AG08396 (cell line): ENCODE results near the gene WDHD1.
"Not testable (repeated sequence)": the region's sequence is repeated elsewhere in the genome, so short reads cannot be mapped to it uniquely, and the experiment has no call there.

Experiments
- DNase-seq: peaks from one replicate; pipeline ENCODE4 v3.0.0; 2012; ENCODE audit warnings: low spot score, mixed read lengths

The WDHD1 gene, protein sequence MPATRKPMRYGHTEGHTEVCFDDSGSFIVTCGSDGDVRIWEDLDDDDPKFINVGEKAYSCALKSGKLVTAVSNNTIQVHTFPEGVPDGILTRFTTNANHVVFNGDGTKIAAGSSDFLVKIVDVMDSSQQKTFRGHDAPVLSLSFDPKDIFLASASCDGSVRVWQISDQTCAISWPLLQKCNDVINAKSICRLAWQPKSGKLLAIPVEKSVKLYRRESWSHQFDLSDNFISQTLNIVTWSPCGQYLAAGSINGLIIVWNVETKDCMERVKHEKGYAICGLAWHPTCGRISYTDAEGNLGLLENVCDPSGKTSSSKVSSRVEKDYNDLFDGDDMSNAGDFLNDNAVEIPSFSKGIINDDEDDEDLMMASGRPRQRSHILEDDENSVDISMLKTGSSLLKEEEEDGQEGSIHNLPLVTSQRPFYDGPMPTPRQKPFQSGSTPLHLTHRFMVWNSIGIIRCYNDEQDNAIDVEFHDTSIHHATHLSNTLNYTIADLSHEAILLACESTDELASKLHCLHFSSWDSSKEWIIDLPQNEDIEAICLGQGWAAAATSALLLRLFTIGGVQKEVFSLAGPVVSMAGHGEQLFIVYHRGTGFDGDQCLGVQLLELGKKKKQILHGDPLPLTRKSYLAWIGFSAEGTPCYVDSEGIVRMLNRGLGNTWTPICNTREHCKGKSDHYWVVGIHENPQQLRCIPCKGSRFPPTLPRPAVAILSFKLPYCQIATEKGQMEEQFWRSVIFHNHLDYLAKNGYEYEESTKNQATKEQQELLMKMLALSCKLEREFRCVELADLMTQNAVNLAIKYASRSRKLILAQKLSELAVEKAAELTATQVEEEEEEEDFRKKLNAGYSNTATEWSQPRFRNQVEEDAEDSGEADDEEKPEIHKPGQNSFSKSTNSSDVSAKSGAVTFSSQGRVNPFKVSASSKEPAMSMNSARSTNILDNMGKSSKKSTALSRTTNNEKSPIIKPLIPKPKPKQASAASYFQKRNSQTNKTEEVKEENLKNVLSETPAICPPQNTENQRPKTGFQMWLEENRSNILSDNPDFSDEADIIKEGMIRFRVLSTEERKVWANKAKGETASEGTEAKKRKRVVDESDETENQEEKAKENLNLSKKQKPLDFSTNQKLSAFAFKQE

GRCh38 chr14:55026793-55027561, at the start of gene WDHD1, which contains the start of gene SOCS4:
WDHD1 (minus strand) TSS chr14:55027099; CDS start chr14:55026787, 312 bp downstream.
SOCS4 (plus strand) TSS chr14:55027236; CDS start chr14:55043042, 15,806 bp downstream.
- peak; percentile 96 for DNase-seq

GRCh38 chr14:55075628-55076175, 48.8 kb upstream of the WDHD1 start:
- peak; percentile 24 for DNase-seq

- no peak for DNase-seq
Observed at GRCh38 chr14:55074662-55075061, 47.8 kb upstream of the WDHD1 start.

DNA sequence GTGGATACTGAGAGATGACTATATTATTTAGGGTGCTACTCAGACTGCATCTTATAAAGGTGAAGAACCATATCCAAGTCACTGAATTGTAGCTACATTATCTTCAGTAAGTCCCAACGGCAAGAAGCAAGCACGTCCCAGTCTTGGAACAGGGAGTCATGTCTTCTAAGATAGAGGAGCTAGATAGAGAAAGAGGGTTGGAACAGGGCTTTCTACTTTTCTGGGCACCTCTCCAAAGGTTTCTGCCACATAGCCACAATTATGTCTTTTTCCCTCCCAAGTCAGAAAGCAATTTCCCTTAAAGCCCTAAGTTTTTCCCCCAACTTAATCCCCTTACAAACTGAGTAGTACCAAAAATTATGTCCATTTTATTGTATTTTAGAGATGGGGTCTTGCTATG, 47.0 kb upstream of the WDHD1 start:
- DNase-seq: peak; percentile 36

- DNase-seq: peak; percentile 63
Observed at GRCh38 chr14:55071870-55072640, 45.2 kb upstream of the WDHD1 start.

- no peak for DNase-seq
Observed at GRCh38 chr14:55070981-55071411, 44.1 kb upstream of the WDHD1 start.

- DNase-seq: no peak
Observed at GRCh38 chr14:55066223-55066622, 39.3 kb upstream of the WDHD1 start.

DNA sequence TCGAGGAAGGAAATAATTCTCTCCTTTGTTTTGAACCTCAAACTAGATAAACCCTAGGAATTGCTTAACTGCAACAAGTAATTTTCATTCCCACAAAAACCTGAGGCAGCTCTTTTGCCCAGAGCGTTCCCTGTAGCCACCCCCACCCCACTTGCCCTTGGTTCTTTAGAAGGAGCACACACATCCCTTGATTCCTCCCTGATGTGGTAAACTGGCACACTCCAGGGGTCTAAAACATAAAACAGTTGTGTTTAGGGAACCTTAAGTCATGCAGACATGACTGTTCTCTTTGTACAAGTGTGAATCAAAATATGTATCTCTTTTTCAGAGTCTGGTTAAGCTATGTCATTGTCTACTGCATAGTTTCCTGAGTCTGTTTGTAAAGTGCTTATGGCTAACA, 38.5 kb upstream of the WDHD1 start:
- no peak for DNase-seq

DNA sequence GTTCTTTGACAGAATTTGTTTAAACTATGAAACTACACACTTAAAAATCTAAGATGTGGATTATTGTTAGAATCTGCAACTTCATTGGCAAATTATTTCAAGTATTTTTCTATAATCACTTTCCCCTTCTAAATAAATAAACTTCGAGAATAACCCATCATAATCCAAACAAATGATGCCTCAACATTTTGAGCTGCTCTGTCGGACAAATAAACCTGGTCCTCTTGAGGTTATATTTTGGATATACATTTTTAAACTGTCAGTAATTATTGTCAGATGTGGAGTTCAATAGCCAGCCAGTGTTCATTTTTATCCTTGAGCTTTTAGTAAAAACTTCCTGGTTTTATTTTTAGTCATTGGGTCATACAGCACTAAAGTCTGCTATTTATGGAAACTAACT, 38.0 kb upstream of the WDHD1 start:
- DNase-seq: not testable (repeated sequence)

GRCh38 chr14:55062517-55063351, 35.8 kb upstream of the WDHD1 start:
- DNase-seq: no peak

DNA sequence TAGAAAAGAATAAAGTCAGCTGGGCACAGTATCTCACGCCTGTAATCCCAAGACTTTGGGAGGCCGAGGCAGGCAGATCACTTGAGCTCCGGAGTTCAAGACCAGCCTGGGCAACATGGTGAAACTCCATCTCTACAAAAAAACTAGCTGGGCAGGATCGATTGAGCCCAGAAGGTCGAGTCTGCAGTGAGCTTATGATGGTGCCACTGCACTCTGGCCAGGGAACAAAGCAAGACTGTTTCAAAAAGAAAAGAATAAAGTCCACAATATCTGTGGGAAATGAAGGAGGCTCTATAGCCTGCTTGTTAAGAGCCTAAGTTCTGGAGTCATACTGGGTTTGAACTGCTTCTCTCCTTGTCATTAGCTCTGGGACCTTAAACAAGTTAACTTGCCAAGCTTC, 32.4 kb upstream of the WDHD1 start:
- DNase-seq: no peak

DNA sequence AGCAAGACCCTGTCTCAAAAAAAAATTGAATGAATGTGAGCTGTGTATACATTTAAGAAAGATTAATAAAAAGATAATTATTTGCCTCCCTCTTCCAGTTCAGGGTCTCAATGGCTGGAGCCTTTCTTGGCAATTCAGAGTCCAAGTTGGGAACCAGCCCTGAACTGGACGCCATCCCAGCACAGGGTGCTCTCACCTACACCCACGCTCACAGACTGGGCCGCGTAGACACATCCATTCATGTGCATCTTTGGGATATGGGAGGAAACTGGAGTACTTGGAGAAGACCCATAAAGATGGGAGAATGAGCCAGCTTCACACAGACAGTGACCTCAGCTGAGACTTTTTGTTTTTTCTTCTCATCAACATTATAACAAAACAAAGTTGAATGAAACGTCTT, 31.0 kb upstream of the WDHD1 start:
- DNase-seq: no peak

DNA sequence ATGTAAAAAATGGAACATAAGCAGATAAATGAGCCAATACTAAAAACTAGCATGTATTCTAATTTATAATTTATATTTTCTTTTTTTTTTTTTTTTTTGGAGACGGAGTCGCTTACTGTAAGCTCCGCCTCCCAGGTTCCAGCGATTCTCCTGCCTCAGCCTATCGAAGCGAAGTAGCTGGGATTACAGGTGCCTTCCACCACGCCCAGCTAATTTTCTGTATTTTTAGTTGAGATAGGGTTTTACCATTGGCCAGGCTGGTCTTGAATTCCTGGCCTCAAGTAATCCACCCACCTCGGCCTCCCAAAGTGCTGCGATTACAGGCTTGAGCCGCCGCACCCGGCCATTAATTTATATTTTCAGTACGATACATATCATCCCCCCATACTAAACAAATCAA, 27.2 kb upstream of the WDHD1 start:
- DNase-seq: no peak

DNA sequence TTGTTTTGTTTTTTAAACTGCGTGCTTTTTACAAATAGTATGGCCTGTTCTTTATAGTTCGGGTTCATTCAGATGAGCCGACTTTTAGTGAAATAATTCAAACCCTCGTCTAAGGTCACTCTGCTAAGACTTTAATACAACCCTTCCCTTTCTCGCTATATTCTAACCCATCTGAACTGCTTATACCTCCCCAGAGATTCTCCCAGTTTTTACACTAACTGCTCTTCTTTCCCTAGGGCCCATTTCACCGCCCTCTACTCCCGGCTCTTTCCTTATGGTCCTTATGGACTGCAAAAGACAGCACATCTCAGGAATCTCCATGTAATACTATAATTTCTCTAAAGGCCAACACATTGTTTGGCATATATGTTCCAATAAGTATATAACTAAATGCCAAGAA, 26.6 kb upstream of the WDHD1 start:
- DNase-seq: no peak

GRCh38 chr14:55053018-55053417, 26.1 kb upstream of the WDHD1 start:
- DNase-seq: no peak

DNA sequence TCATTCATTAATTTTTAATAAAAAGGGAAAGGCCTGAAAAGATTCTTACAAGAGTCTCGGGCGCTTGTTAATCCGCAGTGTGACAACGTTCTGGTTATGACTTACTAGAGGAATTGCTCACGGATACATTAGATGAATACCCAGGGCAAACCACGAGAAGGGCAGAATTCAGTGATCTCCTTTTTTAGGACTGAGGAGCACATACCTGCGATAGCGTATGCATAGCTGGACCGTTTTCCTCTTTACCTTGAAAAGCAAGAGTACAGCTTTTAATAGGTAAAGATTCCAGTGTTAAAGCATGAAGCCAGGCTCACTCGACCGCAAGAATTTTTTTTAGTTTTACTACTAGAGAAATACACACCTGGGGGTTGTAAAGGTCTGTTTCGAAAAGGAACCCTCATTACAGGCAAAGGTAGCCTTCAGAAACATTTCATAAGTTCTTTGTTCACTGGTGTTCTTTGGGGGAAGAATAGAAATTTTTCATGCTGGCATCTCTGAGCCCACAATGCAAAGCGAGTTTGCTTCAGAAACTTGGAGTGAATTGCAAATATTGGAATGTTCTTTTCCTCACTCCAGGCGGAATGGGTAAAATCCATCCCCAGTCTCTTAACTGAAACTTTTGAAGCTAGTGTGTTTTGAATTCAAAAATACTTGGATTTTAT, 25.5 kb upstream of the WDHD1 start:
- peak; percentile 41 for DNase-seq

DNA sequence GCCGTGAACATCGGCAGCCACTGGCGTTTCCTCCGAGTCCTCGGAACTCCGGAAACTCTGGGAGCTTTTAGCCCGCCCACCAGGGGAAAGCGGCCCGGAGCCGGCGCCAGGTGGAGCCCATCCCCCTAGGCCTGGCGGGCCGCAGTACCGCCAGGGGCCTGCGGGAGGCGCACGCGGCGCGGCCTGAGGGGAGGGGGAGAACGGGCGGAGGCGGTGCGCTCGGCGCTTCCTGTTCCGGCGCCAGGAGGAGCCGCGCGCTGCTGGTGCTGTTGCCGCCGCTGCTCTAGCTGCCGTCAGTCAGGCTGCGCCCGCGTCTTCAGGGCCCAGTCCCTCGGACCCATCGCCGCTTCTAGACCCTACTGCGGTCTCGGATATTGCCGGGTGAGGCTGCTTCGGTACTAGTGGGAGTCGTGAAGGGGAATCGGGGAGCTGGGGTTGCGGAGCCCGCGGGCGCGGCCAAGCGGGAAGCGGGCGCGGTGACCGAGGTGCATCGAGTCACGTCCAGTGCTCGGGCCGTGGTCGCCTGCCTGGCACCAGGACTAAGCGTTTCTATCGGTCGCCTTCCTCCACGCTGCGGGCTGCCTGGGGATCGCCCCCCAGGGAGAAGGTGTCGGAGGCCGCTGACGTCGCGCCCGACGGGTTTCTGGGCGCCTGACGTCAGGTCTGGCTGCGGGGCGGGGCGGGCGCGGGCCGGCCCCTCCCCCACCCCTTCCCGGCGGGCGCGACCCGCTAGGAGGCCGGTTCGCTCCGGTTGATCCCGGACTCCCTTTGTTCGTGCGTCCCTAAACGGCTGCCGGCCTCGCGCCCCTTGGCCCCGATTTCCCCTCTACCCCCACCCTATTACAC, 24.7 kb upstream of the WDHD1 start, which contains the start of gene MAPK1IP1L:
Gene MAPK1IP1L (plus strand): TSS at position 225 of the 846 bp plus-strand sequence. CDS start 10,037 bp downstream, outside the sequence.
- peak; percentile 97 for DNase-seq

GRCh38 chr14:55051165-55051422, 24.2 kb upstream of the WDHD1 start:
- no peak for DNase-seq
